ENCODE data around the gene SEZ6L. TPM values are rescaled to one million over a fixed set of nuclear protein-coding genes. Genes with fewer than 3 reads are reported as not detected.

Gene SEZ6L
- total RNA-seq, 2 donors from 2014 or later = 0.07 to 0.12 TPM

GRCh38 chr22:26235792-26236487, 66.7 kb downstream of the SEZ6L start:
- DNase-seq (ENCODE audit: low spot score) = no peak
- Histone ChIP-seq H3K27me3 (no peaks in the 10 kb centered on the region), H3K36me3 (no peaks in the 10 kb centered on the region), H3K9me3 (no peaks in the 10 kb centered on the region), H3K4me3 (no peak overlapping the region), H3K27ac (no peak overlapping the region), H3K4me1 (no peaks in the 10 kb centered on the region)
- no peak for TF ChIP-seq CTCF (IDR thresholded peaks at IDR 0.05)

- H3K9me3 ChIP-seq = no peaks in the 10 kb centered on the region
- no peaks in the 10 kb centered on the region for H3K36me3 ChIP-seq
- no peak for DNase-seq (ENCODE audit: low spot score)
- H3K27me3 ChIP-seq = no peaks in the 10 kb centered on the region
- H3K27ac ChIP-seq = no peak overlapping the region
- no peak overlapping the region for H3K4me3 ChIP-seq
- no peak for TF ChIP-seq CTCF (IDR thresholded peaks at IDR 0.05)
- H3K4me1 ChIP-seq = no peaks in the 10 kb centered on the region
Measured at GRCh38 chr22:26236991-26237390, 67.7 kb downstream of the SEZ6L start.

DNA sequence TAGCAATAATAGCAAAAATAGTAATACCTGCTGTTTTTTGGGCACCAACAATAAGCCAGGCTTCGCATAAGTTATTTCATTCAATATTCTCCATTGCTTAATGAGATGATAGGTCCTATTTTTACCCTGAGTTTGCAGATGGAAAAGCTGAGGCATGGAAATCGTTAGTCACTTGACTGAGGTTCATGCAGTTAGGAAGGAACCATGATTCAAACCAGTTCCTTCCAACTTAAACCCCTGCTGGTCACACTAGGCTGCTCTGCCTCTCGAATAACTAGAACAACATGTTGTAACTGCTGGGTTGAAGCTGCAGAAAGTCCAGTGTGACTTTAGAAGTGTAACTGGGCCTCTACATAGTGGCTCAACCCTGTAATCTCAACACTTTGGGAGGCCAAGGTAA, 69.3 kb downstream of the SEZ6L start:
- H3K4me3 ChIP-seq = no peak overlapping the region
- no peak for DNase-seq (ENCODE audit: low spot score)
- TF ChIP-seq CTCF (IDR thresholded peaks at IDR 0.05) = no peak
- H3K4me1 ChIP-seq = no peaks in the 10 kb centered on the region
- no peaks in the 10 kb centered on the region for H3K9me3 ChIP-seq
- H3K36me3 ChIP-seq = no peaks in the 10 kb centered on the region
- no peaks in the 10 kb centered on the region for H3K27me3 ChIP-seq
- no peak overlapping the region for H3K27ac ChIP-seq

GRCh38 chr22:26239581-26239980, 70.3 kb downstream of the SEZ6L start:
- Histone ChIP-seq H3K36me3 (no peaks in the 10 kb centered on the region), H3K4me3 (no peak overlapping the region), H3K27me3 (no peaks in the 10 kb centered on the region), H3K4me1 (no peaks in the 10 kb centered on the region), H3K9me3 (no peaks in the 10 kb centered on the region), H3K27ac (no peak overlapping the region)
- no peak for TF ChIP-seq CTCF (IDR thresholded peaks at IDR 0.05)
- no peak for DNase-seq (ENCODE audit: low spot score)

GRCh38 chr22:26241361-26241760, 72.1 kb downstream of the SEZ6L start:
- TF ChIP-seq CTCF (IDR thresholded peaks at IDR 0.05) = no peak
- H3K4me1 ChIP-seq = no peaks in the 10 kb centered on the region
- no peak for DNase-seq (ENCODE audit: low spot score)
- H3K9me3 ChIP-seq = no peaks in the 10 kb centered on the region
- no peak overlapping the region for H3K27ac ChIP-seq
- no peaks in the 10 kb centered on the region for H3K27me3 ChIP-seq
- H3K36me3 ChIP-seq = no peaks in the 10 kb centered on the region
- no peak overlapping the region for H3K4me3 ChIP-seq

DNA sequence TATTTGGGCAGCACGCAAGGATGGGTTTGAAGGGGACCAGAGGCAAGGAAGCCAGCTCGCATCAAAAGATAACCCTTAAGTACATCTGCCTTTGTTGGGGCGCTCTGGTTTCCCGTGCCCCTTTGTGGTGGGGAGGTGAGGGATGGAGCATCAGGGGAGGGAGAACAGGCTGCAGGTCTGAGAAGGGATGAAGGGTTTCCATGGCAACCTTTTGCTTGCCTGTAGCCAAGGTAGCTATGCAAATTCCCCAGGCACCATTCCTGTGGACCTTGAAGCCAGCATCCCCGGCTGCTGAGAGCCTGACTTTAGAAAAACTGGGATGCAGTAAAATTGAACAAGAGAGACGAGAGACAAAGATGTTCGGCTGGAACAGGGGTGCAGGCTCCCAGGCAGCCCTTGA, 75.7 kb downstream of the SEZ6L start:
- DNase-seq (ENCODE audit: low spot score) = no peak
- H3K36me3 ChIP-seq = no peaks in the 10 kb centered on the region
- peaks cover 0 to 6% of the 10 kb centered on the region in 2 donors for H3K9me3 ChIP-seq
- no peak overlapping the region for H3K27ac ChIP-seq
- no peak for TF ChIP-seq CTCF (IDR thresholded peaks at IDR 0.05)
- no peak overlapping the region for H3K4me3 ChIP-seq
- no peaks in the 10 kb centered on the region for H3K4me1 ChIP-seq
- no peaks in the 10 kb centered on the region for H3K27me3 ChIP-seq
